ENCODE measurements around the gene MORN5. TPM values are rescaled to one million over a fixed set of nuclear protein-coding genes. Genes with fewer than 3 reads are reported as not detected.

The MORN5 gene
- total and polyA plus RNA-seq, 9 of the 15 experiments (the other 6 are each of a cell fraction or from before 2014, with no cell fraction given), result not detected

- no peak for TF ChIP-seq XRCC4 (IDR thresholded peaks at IDR 0.05; ENCODE audit: extremely low read depth, insufficient read depth, insufficient read length)
- no peak for TF ChIP-seq SRSF1 (IDR thresholded peaks at IDR 0.05; ENCODE audit: low read depth, low read length)
- TF ChIP-seq ASH1L (IDR thresholded peaks at IDR 0.05; ENCODE audit: borderline replicate concordance, low read depth, partially characterized antibody), result no peak
- no peak for TF ChIP-seq HMGXB4 (CRISPR knock-in tag; IDR thresholded peaks at IDR 0.05)
- 0 out of 2 replicates have a peak, but pooled peaks have one; percentile 23 for TF ChIP-seq MIER1 (IDR thresholded peaks at IDR 0.05; ENCODE audit: low read depth)
- no peak for TF ChIP-seq CBFB (CRISPR knock-in tag; IDR thresholded peaks at IDR 0.05)
- TF ChIP-seq SMAD4 (CRISPR knock-in tag; conservative IDR thresholded peaks at IDR 0.05), result no peak
- TF ChIP-seq HMBOX1 (IDR thresholded peaks at IDR 0.05), result no peak
- TF ChIP-seq CEBPG (CRISPR knock-in tag; IDR thresholded peaks at IDR 0.05), result no peak
- TF ChIP-seq CEBPG (tag; conservative IDR thresholded peaks at IDR 0.05 in 1 of 2, IDR thresholded peaks at IDR 0.05 in 1 of 2), result no peak
- TF ChIP-seq ZNF224 (CRISPR knock-in tag; IDR thresholded peaks at IDR 0.05), result no peak
- no peak for TF ChIP-seq TAF9B (IDR thresholded peaks at IDR 0.05; ENCODE audit: partially characterized antibody)
- TF ChIP-seq ZNF717 (CRISPR knock-in tag; IDR thresholded peaks at IDR 0.05), result no peak
- no peak for TF ChIP-seq CBX5 (IDR thresholded peaks at IDR 0.05; ENCODE audit: borderline replicate concordance, low read depth)
- TF ChIP-seq EWSR1 (IDR thresholded peaks at IDR 0.05; ENCODE audit: borderline replicate concordance, low read depth, partially characterized antibody), result no peak
- TF ChIP-seq ZNF696 (CRISPR knock-in tag; conservative IDR thresholded peaks at IDR 0.05), result no peak
- TF ChIP-seq HDAC8 (tag; IDR thresholded peaks at IDR 0.05), result no peak
- 0 out of 4 replicates have a peak, but pooled peaks of 1 of the 2 experiments have one; percentile 34 for TF ChIP-seq TRIM24 (IDR thresholded peaks at IDR 0.05)
- TF ChIP-seq PTRF (tag; IDR thresholded peaks at IDR 0.05), result no peak
- TF ChIP-seq ZNF449 (CRISPR knock-in tag; IDR thresholded peaks at IDR 0.05), result no peak
- TF ChIP-seq ATF3 (IDR thresholded peaks at IDR 0.05), result peak; percentile 80
- no peak for TF ChIP-seq ATF3 (CRISPR knock-in tag; conservative IDR thresholded peaks at IDR 0.05)
- TF ChIP-seq ZNF134 (CRISPR knock-in tag; conservative IDR thresholded peaks at IDR 0.05), result no peak
These were observed 69.1 kb downstream of the MORN5 start, which contains the start of gene LHX6 (continued) for GRCh38 chr9:122228568-122229484.

All from K562 (cell line).